Measurements from ENCODE around the gene RRAS. TPM values are rescaled to one million over a fixed set of nuclear protein-coding genes. Genes with fewer than 3 reads are reported as not detected.

The RRAS gene
- total RNA-seq, 1 experiment from 2014 or later = 55.9 TPM

GRCh38 chr19:49639401-49640112 lies 386 bp downstream of the RRAS start (continued):
- TF ChIP-seq CTCF (IDR thresholded peaks at IDR 0.05 in 2 of 3, conservative IDR thresholded peaks at IDR 0.05 in 1 of 3; ENCODE audit: borderline replicate concordance in 1 of 3, insufficient read depth in 1 of 3, low read depth in 2 of 3, low read length in 2 of 3) = no peak

- Histone ChIP-seq H3K9me3 (ENCODE audit: control insufficient read depth in 1 of 2, insufficient read depth in 1 of 2, low read depth in 1 of 2, low read length in 2 of 2) (no peaks in the 10 kb centered on the region), H3K79me2 (ENCODE audit: insufficient read depth, low read length) (peaks cover 19% of the 10 kb centered on the region), H3K27ac (ENCODE audit: low read depth, low read length) (peak overlapping the region; percentile 98), H4K20me1 (ENCODE audit: insufficient read depth) (no peaks in the 10 kb centered on the region), H3K4me3 (replicated peaks in 1 of 2; ENCODE audit: low read depth in 1 of 2, low read length in 2 of 2) (peak overlapping the region; percentile 68 to 92), H3K4me2 (ENCODE audit: low read length) (peak overlapping the region; percentile 92), H3K27me3 (ENCODE audit: insufficient read depth, low read length) (no peaks in the 10 kb centered on the region), H3K9ac (ENCODE audit: low read length) (peak overlapping the region; percentile 99), H3K4me1 (ENCODE audit: control insufficient read depth in 1 of 2, insufficient read depth in 2 of 2, low read length in 2 of 2) (peaks cover 13 to 44% of the 10 kb centered on the region in 2 experiments), H3K36me3 (ENCODE audit: control insufficient read depth in 1 of 2, insufficient read depth in 2 of 2, low read length in 2 of 2) (no peaks in the 10 kb centered on the region; a peak in 1 of 4 replicates), H2AFZ (ENCODE audit: low read depth, low read length, poor library complexity, severe bottlenecking) (no peak overlapping the region), H3K9me2 (ENCODE audit: insufficient read depth) (no peaks in the 10 kb centered on the region)
- ChIA-PET RAD21 (ENCODE audit: low non-redundant PET in 1 of 2, low total read pairs in 2 of 2, uncharacterized antibody in 2 of 2, unreplicated experiment in 2 of 2) (interaction anchor here in 1 of 2 experiments (0.6 kb wide), 1 partner anchor 47 kb away, joined by 6 read pairs; no protein-coding TSS in a partner anchor), POLR2A (interaction anchor here (1.2 to 4.7 kb wide), 2 partner anchors 37 to 46 kb away, joined by 4 to 50 read pairs; partner anchors contain the start of gene PRR12), CTCF (interaction anchor here (0.9 to 2.3 kb wide), 2 partner anchors 68 to 92 kb away, joined by 5 to 12 read pairs; no protein-coding TSS in a partner anchor)
- DNase-seq (ENCODE audit: low read depth, low spot score) = no peak
- intact Hi-C loops (cut with micrococcal nuclease) = loop anchor here (2.0 kb wide), 1 partner anchor 23 kb away; no protein-coding TSS in a partner anchor
- no TSS peak for BruUV-seq (replicated peaks)
- ATAC-seq = peak; percentile 33
- TF ChIP-seq MAX (IDR thresholded peaks at IDR 0.05) (no peak), ZBTB33 (IDR thresholded peaks at IDR 0.05; ENCODE audit: extremely low read depth, insufficient replicate concordance, low read length) (no peak), TCF7L2 (IDR thresholded peaks at IDR 0.05; ENCODE audit: borderline replicate concordance, extremely low read depth, insufficient read depth, insufficient read length) (peak; percentile 13), EZH2 (IDR thresholded peaks at IDR 0.05) (no peak), ATF3 (IDR thresholded peaks at IDR 0.05) (no peak), REST (IDR thresholded peaks at IDR 0.05; ENCODE audit: low read depth) (no peak), ZFX (IDR thresholded peaks at IDR 0.05) (no peak), CEBPB (IDR thresholded peaks at IDR 0.05; ENCODE audit: low read depth) (no peak), SRF (IDR thresholded peaks at IDR 0.05; ENCODE audit: low read depth) (no peak), SP1 (IDR thresholded peaks at IDR 0.05; ENCODE audit: low read depth) (peak; percentile 47; the same call in 1 of the 2 replicates), ZNF274 (IDR thresholded peaks at IDR 0.05; ENCODE audit: low read depth, low read length) (no peak)
Measured at GRCh38 chr19:49637821-49638738, 1.9 kb downstream of the RRAS start.

Data from HCT116 (cell line).